DND-41 (cell line): Measurements from ENCODE around the gene COQ5.
A peak's percentile ranks its signal among the peaks of the same experiment; 100 is the strongest.

Experiments used
- CTCF ChIP-seq: IDR thresholded peaks from 2 replicates; pipeline ENCODE4 v1.5.1; 2012; ENCODE audit warnings: borderline replicate concordance, low read length, moderate library complexity, mild to moderate bottlenecking; ENCODE audit not compliant: poor library complexity, severe bottlenecking; ENCODE audit errors: extremely low read depth
- EZH2 ChIP-seq: IDR thresholded peaks from 3 replicates; pipeline ENCODE4 v1.6.1; 2012; ENCODE audit warnings: borderline replicate concordance, low read depth, mild to moderate bottlenecking, moderate library complexity, low read length, inconsistent platforms; ENCODE audit not compliant: severe bottlenecking

DNA sequence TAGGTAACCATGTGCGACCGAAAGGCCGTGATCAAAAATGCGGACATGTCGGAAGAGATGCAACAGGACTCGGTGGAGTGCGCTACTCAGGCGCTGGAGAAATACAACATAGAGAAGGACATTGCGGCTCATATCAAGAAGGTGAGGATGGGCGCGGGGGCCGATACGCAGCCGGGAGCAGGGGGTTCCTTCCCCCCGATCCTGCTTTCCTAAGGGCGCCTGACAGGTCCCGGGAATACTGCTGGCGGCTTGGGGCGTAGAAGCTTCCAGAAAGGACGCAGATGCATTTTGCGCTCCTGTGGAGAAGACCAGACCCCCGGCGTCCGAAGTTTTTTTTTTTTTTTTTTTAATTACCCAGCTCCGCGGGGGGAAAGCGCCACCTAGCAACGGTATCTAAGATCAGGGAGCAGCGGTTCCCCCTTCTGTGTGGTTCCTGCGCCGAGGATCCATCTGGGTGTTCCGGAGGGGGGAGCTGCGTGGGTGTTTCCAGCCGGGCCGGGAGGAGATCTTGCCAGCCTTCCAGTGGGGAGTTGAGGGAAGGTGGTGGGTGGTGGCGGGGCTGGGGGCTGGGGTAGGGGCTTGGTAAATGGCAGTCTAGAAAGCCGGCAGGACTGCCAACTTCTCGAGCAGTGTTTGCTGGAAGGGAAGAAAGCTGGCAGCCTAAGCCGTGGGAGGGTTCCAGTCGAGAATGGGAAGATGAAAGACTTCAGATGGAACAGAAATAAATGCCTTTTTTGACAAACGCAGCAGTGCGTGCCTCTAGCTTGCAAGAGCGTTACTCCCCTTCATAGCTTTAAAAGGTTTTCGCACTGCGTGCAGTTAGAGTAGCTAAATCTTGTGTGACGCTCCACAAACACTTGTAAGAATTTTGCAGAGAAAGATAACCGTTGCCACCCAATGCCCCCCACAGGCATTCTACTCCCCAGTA, 32.3 kb downstream of the COQ5 start:
- TF ChIP-seq CTCF (peak; percentile 39), EZH2 (no peak)
